SK-N-SH (cell line): Measurements from ENCODE around the gene PPP2CA. TPM values are rescaled to one million over a fixed set of nuclear protein-coding genes. Genes with fewer than 3 reads are reported as not detected.

ENCODE experiments used
- CTCF ChIA-PET: fragments of 300-600, 350-600 bp; formaldehyde crosslinking; extraction: SDS; loops from one replicate; lab custom pipeline; 2021; lab: Yijun Ruan, JAX
- POLR2A ChIA-PET: fragments of 350-600 bp; sonication (Branson Sonifier 250); formaldehyde crosslinking; extraction: SDS; loops from one replicate; lab custom pipeline; 2020; ENCODE audit warnings: antibody characterized with exemption, inconsistent platforms; lab: Yijun Ruan, JAX
- DNase-seq: peaks from one replicate; pipeline ENCODE4 v3.0.0; 2012
- H2AFZ ChIP-seq: fragments of 200-600 bp; sonication (generic); 2 replicates; pipeline ENCODE4 v1.8.1; 2016; ENCODE audit warnings: antibody characterized with exemption, mild to moderate bottlenecking, low read depth
- H3F3A ChIP-seq: fragments of 200-600 bp; sonication (generic); replicated peaks from 2 replicates; pipeline ENCODE3; 2016; ENCODE audit warnings: antibody characterized with exemption, mild to moderate bottlenecking; ENCODE audit not compliant: insufficient read depth
- H3K27ac ChIP-seq, 2 experiments: fragments of 200-500 bp in 1 of 2; fragments of 200-600 bp in 1 of 2; sonication (Bioruptor generic) in 1 of 2; sonication (generic), shearing (Covaris generic) in 1 of 2; 2 replicates each; pipeline versions ENCODE4 v1.5.1 to v1.6.1; 2014 to 2016; ENCODE audit warnings: low read depth in 2 of 2, inconsistent platforms in 1 of 2, low read length in 1 of 2, mild to moderate bottlenecking in 1 of 2, mixed read lengths in 1 of 2
- H3K27me3 ChIP-seq: fragments of 200-600 bp; sonication (generic), shearing (Covaris generic); 2 replicates; pipeline ENCODE4 v1.6.1; 2016; ENCODE audit warnings: mixed run types; ENCODE audit not compliant: insufficient read depth
- H3K36me3 ChIP-seq, 2 experiments: fragments of 200-500 bp in 1 of 2; fragments of 200-600 bp in 1 of 2; sonication (Bioruptor generic) in 1 of 2; sonication (generic) in 1 of 2; replicated peaks in 1 of 2; 2 replicates each; pipeline versions ENCODE3 to v1.5.1; 2014 to 2016; ENCODE audit warnings: low read length in 1 of 2, mild to moderate bottlenecking in 1 of 2; ENCODE audit not compliant: insufficient read depth in 2 of 2, control insufficient read depth in 1 of 2
- H3K4me1 ChIP-seq, 2 experiments: fragments of 200-500 bp in 1 of 2; fragments of 200-600 bp in 1 of 2; sonication (Bioruptor generic) in 1 of 2; sonication (generic), shearing (Covaris generic) in 1 of 2; 2 replicates each; pipeline versions ENCODE4 v1.5.1 to v1.6.1; 2014 to 2016; ENCODE audit warnings: low read depth in 1 of 2, low read length in 1 of 2, mixed run types in 1 of 2; ENCODE audit not compliant: insufficient read depth in 2 of 2, control insufficient read depth in 1 of 2
- H3K4me2 ChIP-seq: fragments of 200-600 bp; sonication (generic), shearing (Covaris generic); 2 replicates; pipeline ENCODE4 v1.6.1; 2017; ENCODE audit warnings: mixed run types
- H3K4me3 ChIP-seq, 2 experiments: fragments of 200-500 bp in 1 of 2; fragments of 200-600 bp in 1 of 2; sonication (Bioruptor generic) in 1 of 2; sonication (generic), shearing (Covaris generic) in 1 of 2; 2 replicates each; pipeline versions ENCODE4 v1.5.1 to v1.8.1; 2014 to 2016; ENCODE audit warnings: low read depth in 2 of 2, inconsistent platforms in 1 of 2, low read length in 1 of 2, mild to moderate bottlenecking in 1 of 2, mixed read lengths in 1 of 2, moderate library complexity in 1 of 2
- H3K79me2 ChIP-seq: fragments of 200-600 bp; sonication (generic); 2 replicates; pipeline ENCODE4 v1.8.1; 2017; ENCODE audit warnings: mild to moderate bottlenecking; ENCODE audit not compliant: insufficient read depth
- H3K9ac ChIP-seq: fragments of 200-600 bp; sonication (generic); 2 replicates; pipeline ENCODE4 v1.6.1; 2017; ENCODE audit warnings: mixed run types
- H3K9me2 ChIP-seq: fragments of 200-600 bp; sonication (generic); 2 replicates; pipeline ENCODE4 v1.6.1; 2017; ENCODE audit warnings: mixed run types
- H3K9me3 ChIP-seq: fragments of 200-600 bp; sonication (generic); 2 replicates; pipeline ENCODE4 v1.6.1; 2017; ENCODE audit warnings: mixed run types, mild to moderate bottlenecking, moderate library complexity
- H4K20me1 ChIP-seq: fragments of 200-600 bp; sonication (generic); 2 replicates; pipeline ENCODE4 v1.6.1; 2017; ENCODE audit warnings: mild to moderate bottlenecking, mixed run types; ENCODE audit not compliant: insufficient read depth
- ELF1 ChIP-seq: IDR thresholded peaks from 2 replicates; pipeline ENCODE4 v1.4.0; 2012
- FOXJ3 ChIP-seq: sonication (generic); formaldehyde crosslinking; IDR thresholded peaks from 2 replicates; pipeline ENCODE4 v1.5.1; 2020; ENCODE audit warnings: mild to moderate bottlenecking, missing genetic modification reagents
- MEF2A ChIP-seq: IDR thresholded peaks from 2 replicates; pipeline ENCODE4 v1.4.0; 2012; ENCODE audit warnings: low read depth, borderline replicate concordance
- MXI1 ChIP-seq: IDR thresholded peaks from 2 replicates; pipeline ENCODE4 v1.6.1; 2012; ENCODE audit warnings: mild to moderate bottlenecking, low read depth, low read length, improper control_type of control experiment
- NRF1 ChIP-seq: IDR thresholded peaks from 2 replicates; pipeline ENCODE4 v1.6.1; 2012; ENCODE audit warnings: low read depth, mild to moderate bottlenecking, low read length
- POLR2AphosphoS5 ChIP-seq: IDR thresholded peaks from 2 replicates; pipeline ENCODE4 v1.6.1; 2012; ENCODE audit warnings: low read depth, low read length
- RCOR1 ChIP-seq: fragments of 150-350 bp; IDR thresholded peaks from 2 replicates; pipeline ENCODE4 v1.6.1; 2017; ENCODE audit warnings: antibody characterized with exemption, low read length
- REST ChIP-seq: IDR thresholded peaks from 2 replicates; pipeline ENCODE4 v1.6.1; 2012; ENCODE audit warnings: mild to moderate bottlenecking, low read depth, low read length, moderate library complexity
- SIN3A ChIP-seq: IDR thresholded peaks from 2 replicates; pipeline ENCODE4 v1.6.1; 2012; ENCODE audit warnings: low read depth, mild to moderate bottlenecking, low read length, moderate library complexity, borderline replicate concordance
- SMC3 ChIP-seq: IDR thresholded peaks from 2 replicates; pipeline ENCODE4 v1.6.1; 2012; ENCODE audit warnings: low read depth, low read length, improper control_type of control experiment
- TAF1 ChIP-seq: IDR thresholded peaks from 2 replicates; pipeline ENCODE4 v1.6.1; 2012; ENCODE audit warnings: low read depth, mild to moderate bottlenecking, low read length, moderate library complexity, borderline replicate concordance
- TEAD4 ChIP-seq: IDR thresholded peaks from 2 replicates; pipeline ENCODE4 v1.4.0; 2012; ENCODE audit warnings: mild to moderate bottlenecking, borderline replicate concordance; ENCODE audit not compliant: insufficient read depth
- USF2 ChIP-seq: fragments of 150-350 bp; IDR thresholded peaks from 2 replicates; pipeline ENCODE4 v1.6.1; 2017; ENCODE audit warnings: antibody characterized with exemption, low read length, low read depth, borderline replicate concordance
- YY1 ChIP-seq: IDR thresholded peaks from 2 replicates; pipeline ENCODE4 v1.4.0; 2012; ENCODE audit warnings: low read depth, mild to moderate bottlenecking
- WGBS: methylation state at CpG from one replicate; pipeline ENCODE4 v1.1.6; 2017; ENCODE audit warnings: low lambda C conversion rate; 5-methylcytosine and 5-hydroxymethylcytosine counted together
- polyA plus RNA-seq, 3 experiments: library from polyadenylated mRNA; depleted of rRNA; stranded (reverse); fragments of >200 nt; gene quantifications; 2 replicates each; pipeline ENCODE4 v1.2.3, GENCODE V29; 2012

PPP2CA gene
- polyA plus RNA-seq, 1 of the 3 experiments (the other 2 are of a cell fraction) = 146 TPM

- Histone ChIP-seq H3K36me3 (peaks cover 3 to 6% of the 10 kb centered on the region in 2 experiments), H4K20me1 (peaks cover 38% of the 10 kb centered on the region), H3K27ac (peak overlapping the region; percentile 95 to 96), H3K9ac (peak overlapping the region; percentile 100), H3K27me3 (no peaks in the 10 kb centered on the region), H3K9me3 (no peaks in the 10 kb centered on the region), H3F3A (peaks cover 20% of the 10 kb centered on the region), H3K4me2 (peak overlapping the region; percentile 85), H3K4me3 (peak overlapping the region; percentile 77 to 84), H3K79me2 (peaks cover 45% of the 10 kb centered on the region), H2AFZ (peak overlapping the region; percentile 90; the same call in 1 of the 2 replicates), H3K9me2 (no peaks in the 10 kb centered on the region), H3K4me1 (peaks cover 10 to 22% of the 10 kb centered on the region in 2 experiments; a peak in 2 of 4 replicates)
- WGBS = 24% methylated on average over 27 of the region's 29 CpGs
- ChIA-PET POLR2A (interaction anchor here (1.0 to 2.5 kb wide), 2 partner anchors 10 to 48 kb away, joined by 3 to 16 read pairs; partner anchors contain the start of gene PPP2CA), CTCF (interaction anchor here (1.0 to 19.2 kb wide), 7 partner anchors 9 to 410 kb away, joined by 3 to 182 read pairs (median 4); no protein-coding TSS in a partner anchor)
- DNase-seq = peak; percentile 23
- no peak for TF ChIP-seq REST
- peak; percentile 9; the same call in 1 of the 2 replicates for TF ChIP-seq POLR2AphosphoS5
These were observed 48.3 kb downstream of the PPP2CA start for GRCh38 chr5:134177369-134178095.

- peaks cover 11 to 14% of the 10 kb centered on the region in 2 experiments for H3K36me3 ChIP-seq
- H2AFZ ChIP-seq = peak within 1 kb of the TSS; percentile 90; the same call in 1 of the 2 replicates
- ChIA-PET CTCF (interaction anchor here (0.8 to 19.2 kb wide), 10 partner anchors 10 to 411 kb away, joined by 3 to 182 read pairs (median 4); no protein-coding TSS in a partner anchor), POLR2A (interaction anchor here (0.6 to 2.5 kb wide), 9 partner anchors 10 to 472 kb away, joined by 3 to 16 read pairs (median 4); partner anchors contain the start of genes PPP2CA and SEC24A)
- peaks cover 10 to 22% of the 10 kb centered on the region in 2 experiments; a peak in 2 of 4 replicates for H3K4me1 ChIP-seq
- peaks cover 42% of the 10 kb centered on the region for H4K20me1 ChIP-seq
- peaks cover 53% of the 10 kb centered on the region for H3K79me2 ChIP-seq
- H3K9ac ChIP-seq = peak within 1 kb of the TSS; percentile 100
- peak within 1 kb of the TSS; percentile 77 to 84 for H3K4me3 ChIP-seq
- peak within 1 kb of the TSS; percentile 95 to 96 for H3K27ac ChIP-seq
- no peaks in the 10 kb centered on the region for H3K27me3 ChIP-seq
- H3K4me2 ChIP-seq = peak within 1 kb of the TSS; percentile 85
- peak; percentile 94 for DNase-seq
- peaks cover 20% of the 10 kb centered on the region for H3F3A ChIP-seq
- WGBS = 3% methylated on average over 19 of the region's 92 CpGs
- H3K9me2 ChIP-seq = no peaks in the 10 kb centered on the region
- H3K9me3 ChIP-seq = no peaks in the 10 kb centered on the region
- no peak for TF ChIP-seq FOXJ3 (CRISPR knock-in tag)
- no peak for TF ChIP-seq SMC3
- peak; percentile 97 for TF ChIP-seq TAF1
- peak; percentile 38; the same call in 1 of the 2 replicates for TF ChIP-seq NRF1
- TF ChIP-seq REST = peak; percentile 37; the same call in 1 of the 2 replicates
- TF ChIP-seq MXI1 = peak; percentile 73
- no peak for TF ChIP-seq USF2
- no peak for TF ChIP-seq RCOR1
- TF ChIP-seq YY1 = no peak
- no peak for TF ChIP-seq ELF1
- no peak for TF ChIP-seq MEF2A
- peak; percentile 65; the same call in 1 of the 2 replicates for TF ChIP-seq SIN3A
- TF ChIP-seq TEAD4 = no peak
These were observed 49.1 kb downstream of the PPP2CA start, which contains the start of gene SKP1 for GRCh38 chr5:134176511-134177368. TSS of gene SKP1 (minus strand) at chr5:134176950. CDS start at chr5:134174022, 2,928 bp downstream.
